Adrenal gland (tissue), 12 donors: Measurements from ENCODE around the gene KCTD19. TPM values are rescaled to one million over a fixed set of nuclear protein-coding genes. Genes with fewer than 3 reads are reported as not detected.

ENCODE experiments used
- DNase-seq, 7 donors: peaks; one replicate each; pipeline ENCODE4 v3.0.0-alpha.2; 2019 to 2020
- H3K27ac ChIP-seq, 5 donors: fragments of 200-600 bp; sonication (generic) in 4 of 5; 1 replicate in 3 of 5; 2 replicates in 2 of 5; pipeline versions ENCODE4 v1.5.1 to v1.8.0; 2016 to 2020; ENCODE audit warnings: mild to moderate bottlenecking in 1 of 5
- H3K27me3 ChIP-seq: fragments of 200-600 bp; 2 replicates; pipeline ENCODE4 v1.8.0; 2021
- H3K36me3 ChIP-seq, 2 donors: fragments of 200-600 bp; replicated peaks in 1 of 2; 1 replicate in 1 of 2; 2 replicates in 1 of 2; pipeline versions ENCODE4 v1.5.1 to v1.8.0; 2018 to 2022
- H3K4me1 ChIP-seq, 2 donors: fragments of 200-600 bp; replicated peaks in 1 of 2; 1 replicate in 1 of 2; 2 replicates in 1 of 2; pipeline versions ENCODE4 v1.5.1 to v1.8.0; 2018 to 2021
- H3K4me3 ChIP-seq, 4 donors: fragments of 200-600 bp; sonication (generic) in 3 of 4; one replicate each; pipeline ENCODE4 v1.5.1; 2016 to 2018
- H3K9me3 ChIP-seq, 3 donors: fragments of 200-600 bp; sonication (generic) in 1 of 3; replicated peaks in 1 of 3; 1 replicate in 2 of 3; 2 replicates in 1 of 3; pipeline versions ENCODE4 v1.5.1 to v1.8.0; 2016 to 2021
- POLR2A ChIP-seq, 2 donors: fragments of 450-650 bp; IDR thresholded peaks; one replicate each; pipeline ENCODE4 v1.6.1; 2017; ENCODE audit warnings: antibody characterized with exemption in 2 of 2, mild to moderate bottlenecking in 2 of 2, moderate library complexity in 1 of 2
- WGBS, 4 donors: extraction: QIAGEN DNeasy Blood & Tissue Kit in 2 of 4; methylation state at CpG; one replicate each; pipeline versions ENCODE4 v1.1.5 to v1.1.7; 2013 to 2017; 5-methylcytosine and 5-hydroxymethylcytosine counted together
- intact Hi-C, 2 donors: fragments of 100-400 bp; cut with DNase I; formaldehyde crosslinking; loops; one replicate each; pipeline versions ENCODE4 v1.14.1 to v1.15.0; 2022 to 2023
- polyA plus RNA-seq, 3 donors: library from polyadenylated mRNA; stranded (reverse); fragments of 200-250 nt in 2 of 3; fragments of 350-450 nt in 1 of 3; fragmentation: Illumina TruSeq in 1 of 3; extraction: RNeasy Lipid Tissue Mini Kit (QIAGEN cat#74804) in 1 of 3; gene quantifications; one replicate each; pipeline ENCODE4 v1.2.3, GENCODE V29; 2013 to 2014
- total RNA-seq, 9 donors: library from RNA; depleted of rRNA in 4 of 9; stranded (reverse); fragments of >200 nt in 4 of 9; fragments of 120-200 nt in 1 of 9; fragmentation: NEBNext Ultra II Directional in 1 of 9; extraction: Animal tissue kit (Norgen Biotek cat#: 25700) in 1 of 9; gene quantifications; one replicate each; pipeline versions ENCODE4 v1.1.0 to v1.2.4, GENCODE V29; 2013 to 2023
- TF ChIP-seq, protein P1 (sequence below), 6 experiments: fragments of 450-650 bp in 4 of 6; fragments of 200-600 bp in 2 of 6; sonication (generic) in 1 of 6; IDR thresholded peaks; 1 replicate in 5 of 6; 2 replicates in 1 of 6; pipeline versions ENCODE4 v1.5.1 to v1.8.0; 2016 to 2021; ENCODE audit warnings: antibody characterized with exemption in 6 of 6, mild to moderate bottlenecking in 2 of 6, moderate library complexity in 1 of 6
- donor health status: healthy with polysubstance abuse.
- donor health status: Bipolar disorder and iron deficiency.
- donor health status: DM: yes; HTN: yes; CAD: no.
- donor health status: DM: no; HTN: no; CAD: no.
- donor health status: DM: no; HTN: no; CAD: no.
- donor health status: DM: yes; HTN: yes; CAD: no.

The KCTD19 gene
- total and polyA plus RNA-seq, 12 donors: 0.04 to 3.2 (median 0.18) TPM; not detected in 7

- H3K4me1 ChIP-seq: peaks cover 35 to 40% of the 10 kb centered on the region in 2 donors
- WGBS, 4 donors: 0 to 1% (median 1%) methylated on average over 22 to 75 of the region's 75 CpGs
- intact Hi-C loops: no loop called here
Observed at GRCh38 chr16:67248401-67249177, 78.0 kb downstream of the KCTD19 start, which contains the start of gene SLC9A5. Gene SLC9A5 (plus strand): TSS chr16:67248979. CDS start chr16:67249015, 36 bp downstream.

GRCh38 chr16:67248073-67248400 is 78.5 kb downstream of the KCTD19 start:
- intact Hi-C loops: no loop called here
- Histone ChIP-seq H3K36me3 (no peaks in the 10 kb centered on the region), H3K27me3 (peaks cover 5% of the 10 kb centered on the region), H3K27ac (no peak overlapping the region), H3K9me3 (no peaks in the 10 kb centered on the region), H3K4me3 (peak overlapping the region in 2 of 4 donors; percentile 18 to 89), H3K4me1 (peaks cover 40 to 45% of the 10 kb centered on the region in 2 donors)
- TF ChIP-seq, protein P1, sequence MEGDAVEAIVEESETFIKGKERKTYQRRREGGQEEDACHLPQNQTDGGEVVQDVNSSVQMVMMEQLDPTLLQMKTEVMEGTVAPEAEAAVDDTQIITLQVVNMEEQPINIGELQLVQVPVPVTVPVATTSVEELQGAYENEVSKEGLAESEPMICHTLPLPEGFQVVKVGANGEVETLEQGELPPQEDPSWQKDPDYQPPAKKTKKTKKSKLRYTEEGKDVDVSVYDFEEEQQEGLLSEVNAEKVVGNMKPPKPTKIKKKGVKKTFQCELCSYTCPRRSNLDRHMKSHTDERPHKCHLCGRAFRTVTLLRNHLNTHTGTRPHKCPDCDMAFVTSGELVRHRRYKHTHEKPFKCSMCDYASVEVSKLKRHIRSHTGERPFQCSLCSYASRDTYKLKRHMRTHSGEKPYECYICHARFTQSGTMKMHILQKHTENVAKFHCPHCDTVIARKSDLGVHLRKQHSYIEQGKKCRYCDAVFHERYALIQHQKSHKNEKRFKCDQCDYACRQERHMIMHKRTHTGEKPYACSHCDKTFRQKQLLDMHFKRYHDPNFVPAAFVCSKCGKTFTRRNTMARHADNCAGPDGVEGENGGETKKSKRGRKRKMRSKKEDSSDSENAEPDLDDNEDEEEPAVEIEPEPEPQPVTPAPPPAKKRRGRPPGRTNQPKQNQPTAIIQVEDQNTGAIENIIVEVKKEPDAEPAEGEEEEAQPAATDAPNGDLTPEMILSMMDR (IDR thresholded peaks at IDR 0.05): no peak
- no peak for TF ChIP-seq POLR2A (IDR thresholded peaks at IDR 0.05)
- 10 to 12% (median 11%) methylated on average over 6 to 7 of the region's 7 CpGs for WGBS, 4 donors
- peak in 1 of 7 donors; percentile 6 for DNase-seq

More at GRCh38 chr16:67248401-67249177, 78.0 kb downstream of the KCTD19 start, which contains the start of gene SLC9A5:
- TF ChIP-seq POLR2A (IDR thresholded peaks at IDR 0.05): no peak
- TF ChIP-seq, protein P1 (IDR thresholded peaks at IDR 0.05): peak in 2 of 6 experiments; percentile 25 to 26
- Histone ChIP-seq H3K27me3 (peaks cover 5% of the 10 kb centered on the region), H3K4me3 (peak within 1 kb of the TSS in 2 of 4 donors; percentile 18 to 89), H3K9me3 (no peaks in the 10 kb centered on the region), H3K36me3 (no peaks in the 10 kb centered on the region), H3K27ac (no peak within 1 kb of the TSS)
- DNase-seq: peak in 3 of 7 donors; percentile 25 to 44 (median 25)

- intact Hi-C loops: no loop called here
- peak; percentile 89 to 98 for TF ChIP-seq POLR2A (IDR thresholded peaks at IDR 0.05)
- TF ChIP-seq, protein P1 (IDR thresholded peaks at IDR 0.05): peak in 1 of 6 experiments; percentile 33
- peaks cover 5% of the 10 kb centered on the region for H3K27me3 ChIP-seq
- H3K9me3 ChIP-seq: no peaks in the 10 kb centered on the region
- 0 to 1% (median 0%) methylated on average over 31 to 60 of the region's 60 CpGs for WGBS, 4 donors
- peak within 1 kb of the TSS; percentile 62 to 89 (median 84) for H3K4me3 ChIP-seq
- no peaks in the 10 kb centered on the region for H3K36me3 ChIP-seq
- H3K27ac ChIP-seq: peak within 1 kb of the TSS; percentile 83 to 94 (median 85)
- H3K4me1 ChIP-seq: peaks cover 44 to 51% of the 10 kb centered on the region in 2 donors
- DNase-seq: peak; percentile 97 to 99 (median 98)
Observed at GRCh38 chr16:67247192-67248072, 79.1 kb downstream of the KCTD19 start, which contains the start of gene FHOD1. Gene FHOD1 (minus strand): TSS chr16:67247481. CDS start chr16:67247410, 71 bp downstream.
